Uterus (tissue), 4 donors: ENCODE data around the gene CCL17. TPM values are rescaled to one million over a fixed set of nuclear protein-coding genes. Genes with fewer than 3 reads are reported as not detected.

ENCODE experiments used
- DNase-seq, 2 donors: peaks; one replicate each; pipeline ENCODE4 v3.0.0-alpha.2; 2019 to 2020
- H3K27ac ChIP-seq, 2 donors: fragments of 200-600 bp; sonication (generic); 1 replicate in 1 of 2; 2 replicates in 1 of 2; pipeline ENCODE4 v1.5.1; 2016 to 2018
- H3K27me3 ChIP-seq, 2 donors: fragments of 200-600 bp; sonication (generic); one replicate each; pipeline ENCODE4 v1.5.1; 2018 to 2019; ENCODE audit warnings: control low read depth in 1 of 2
- H3K36me3 ChIP-seq, 2 donors: fragments of 200-600 bp; sonication (generic); one replicate each; pipeline ENCODE4 v1.5.1; 2019; ENCODE audit warnings: control low read depth in 1 of 2
- H3K4me1 ChIP-seq, 2 donors: fragments of 200-600 bp; sonication (generic); one replicate each; pipeline ENCODE4 v1.5.1; 2018 to 2019; ENCODE audit warnings: control low read depth in 1 of 2
- H3K4me3 ChIP-seq, 2 donors: fragments of 200-600 bp; sonication (generic); 1 replicate in 1 of 2; 2 replicates in 1 of 2; pipeline ENCODE4 v1.5.1; 2018 to 2019; ENCODE audit warnings: mild to moderate bottlenecking in 1 of 2
- H3K9me3 ChIP-seq, 2 donors: fragments of 200-600 bp; sonication (generic); one replicate each; pipeline ENCODE4 v1.5.1; 2019; ENCODE audit warnings: control low read depth in 1 of 2
- POLR2A ChIP-seq, 2 donors: fragments of 450-650 bp; IDR thresholded peaks; one replicate each; pipeline ENCODE4 v1.6.1; 2016; ENCODE audit warnings: antibody characterized with exemption in 2 of 2, mild to moderate bottlenecking in 1 of 2, moderate library complexity in 1 of 2
- intact Hi-C: fragments of 100-400 bp; cut with DNase I; formaldehyde crosslinking; loops from one replicate; pipeline ENCODE4 v1.15.1; 2023; ENCODE audit warnings: low total_unique reads
- total RNA-seq, 4 donors: library from RNA; depleted of rRNA in 3 of 4; stranded (reverse); fragments of >200 nt in 3 of 4; gene quantifications; one replicate each; pipeline versions ENCODE4 v1.1.0 to v1.2.4, GENCODE V29; 2014 to 2023
- TF ChIP-seq, protein P1 (sequence below), 4 experiments: fragments of 200-600 bp in 2 of 4; fragments of 450-650 bp in 2 of 4; sonication (generic) in 2 of 4; IDR thresholded peaks; one replicate each; pipeline ENCODE4 v1.5.1; 2016 to 2019; ENCODE audit warnings: antibody characterized with exemption in 4 of 4, mild to moderate bottlenecking in 2 of 4, moderate library complexity in 1 of 4
- donor health status: DM: yes; HTN: yes; CAD: no.

CCL17 gene
- total RNA-seq, 4 donors from 2014 or later, result not detected

DNA sequence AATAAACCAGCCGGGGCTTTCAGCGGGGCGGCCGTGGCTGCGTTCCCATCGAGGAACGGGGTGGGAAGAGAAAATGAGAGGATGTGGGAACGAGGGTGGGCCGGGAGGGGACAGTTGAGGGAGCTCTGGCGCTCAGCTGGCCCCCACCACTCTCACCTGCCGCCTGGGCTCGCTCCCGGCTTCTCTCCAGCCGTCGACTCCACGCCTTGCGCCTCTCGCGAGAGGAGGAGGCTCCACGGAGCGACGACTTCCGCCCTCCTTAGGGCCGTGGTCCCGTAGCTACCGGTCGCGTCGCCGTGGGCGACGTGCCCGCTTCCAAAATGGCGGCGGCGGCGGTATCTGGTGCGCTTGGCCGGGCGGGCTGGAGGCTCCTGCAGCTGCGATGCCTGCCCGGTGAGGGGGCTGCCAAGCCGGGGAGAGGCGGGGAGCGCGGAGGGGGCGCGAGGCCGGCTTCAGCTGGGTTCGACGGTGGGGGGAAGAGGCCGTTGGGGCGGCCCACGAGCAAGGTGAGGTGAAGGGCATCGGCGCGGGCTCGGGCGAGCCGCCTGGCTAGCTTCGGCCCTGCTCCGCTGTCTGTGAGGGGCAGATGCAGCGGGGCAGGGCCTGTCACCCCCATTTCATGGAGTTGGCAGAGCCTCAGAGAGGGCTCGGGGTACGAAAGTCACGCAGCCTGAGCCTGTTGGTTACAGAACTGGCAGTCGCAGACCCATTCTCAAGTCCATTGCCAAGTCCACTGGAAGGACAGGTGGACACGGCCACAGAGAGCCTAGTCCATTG is 42.8 kb downstream of the CCL17 start, which contains the start of the genes CIAPIN1 and COQ9:
TSS of gene CIAPIN1 (minus strand) at position 200 of the 777 bp plus-strand sequence. CDS start 6,457 bp downstream, outside the sequence.
TSS of gene COQ9 (plus strand) at position 294 of the 777 bp plus-strand sequence. CDS start at position 321, 27 bp downstream.
- Histone ChIP-seq H3K27ac (peak within 1 kb of the TSS; percentile 86 to 88), H3K27me3 (no peaks in the 10 kb centered on the region), H3K4me3 (peak within 1 kb of the TSS; percentile 84 to 99), H3K9me3 (no peaks in the 10 kb centered on the region), H3K36me3 (no peaks in the 10 kb centered on the region), H3K4me1 (no peaks in the 10 kb centered on the region)
- intact Hi-C loops, result no loop called here
- peak; percentile 94 to 95 for DNase-seq
- TF ChIP-seq, protein P1, sequence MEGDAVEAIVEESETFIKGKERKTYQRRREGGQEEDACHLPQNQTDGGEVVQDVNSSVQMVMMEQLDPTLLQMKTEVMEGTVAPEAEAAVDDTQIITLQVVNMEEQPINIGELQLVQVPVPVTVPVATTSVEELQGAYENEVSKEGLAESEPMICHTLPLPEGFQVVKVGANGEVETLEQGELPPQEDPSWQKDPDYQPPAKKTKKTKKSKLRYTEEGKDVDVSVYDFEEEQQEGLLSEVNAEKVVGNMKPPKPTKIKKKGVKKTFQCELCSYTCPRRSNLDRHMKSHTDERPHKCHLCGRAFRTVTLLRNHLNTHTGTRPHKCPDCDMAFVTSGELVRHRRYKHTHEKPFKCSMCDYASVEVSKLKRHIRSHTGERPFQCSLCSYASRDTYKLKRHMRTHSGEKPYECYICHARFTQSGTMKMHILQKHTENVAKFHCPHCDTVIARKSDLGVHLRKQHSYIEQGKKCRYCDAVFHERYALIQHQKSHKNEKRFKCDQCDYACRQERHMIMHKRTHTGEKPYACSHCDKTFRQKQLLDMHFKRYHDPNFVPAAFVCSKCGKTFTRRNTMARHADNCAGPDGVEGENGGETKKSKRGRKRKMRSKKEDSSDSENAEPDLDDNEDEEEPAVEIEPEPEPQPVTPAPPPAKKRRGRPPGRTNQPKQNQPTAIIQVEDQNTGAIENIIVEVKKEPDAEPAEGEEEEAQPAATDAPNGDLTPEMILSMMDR (IDR thresholded peaks at IDR 0.05), result peak in 2 of 4 experiments; percentile 19 to 33
- TF ChIP-seq POLR2A (IDR thresholded peaks at IDR 0.05), result peak; percentile 60 to 84

DNA sequence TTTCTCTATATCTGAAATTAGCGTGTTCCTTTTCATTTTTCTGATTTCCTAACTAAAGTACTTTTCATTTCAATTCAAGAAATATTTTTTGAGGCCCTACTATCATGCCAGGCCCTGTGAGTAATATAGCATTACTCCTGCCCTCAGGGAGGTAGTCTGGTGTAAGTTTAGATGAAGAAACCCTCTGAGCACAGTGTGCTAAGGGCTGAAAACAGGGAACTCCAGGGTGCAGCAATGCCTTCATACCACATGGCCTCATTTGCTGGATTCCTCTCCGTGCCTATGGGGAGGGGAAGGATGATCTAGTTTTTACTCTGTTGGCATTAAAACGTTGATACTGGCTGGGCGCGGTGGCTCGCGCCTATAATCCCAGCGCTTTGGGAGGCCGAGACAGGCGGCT is 47.5 kb downstream of the CCL17 start:
- DNase-seq, result no peak
- H3K4me3 ChIP-seq, result no peak overlapping the region
- H3K9me3 ChIP-seq, result no peaks in the 10 kb centered on the region
- intact Hi-C loops, result no loop called here
- H3K27ac ChIP-seq, result no peak overlapping the region
- no peak for TF ChIP-seq POLR2A (IDR thresholded peaks at IDR 0.05)
- TF ChIP-seq, protein P1 (IDR thresholded peaks at IDR 0.05), result no peak
- no peaks in the 10 kb centered on the region for H3K36me3 ChIP-seq
- no peaks in the 10 kb centered on the region for H3K4me1 ChIP-seq
- no peaks in the 10 kb centered on the region for H3K27me3 ChIP-seq

DNA sequence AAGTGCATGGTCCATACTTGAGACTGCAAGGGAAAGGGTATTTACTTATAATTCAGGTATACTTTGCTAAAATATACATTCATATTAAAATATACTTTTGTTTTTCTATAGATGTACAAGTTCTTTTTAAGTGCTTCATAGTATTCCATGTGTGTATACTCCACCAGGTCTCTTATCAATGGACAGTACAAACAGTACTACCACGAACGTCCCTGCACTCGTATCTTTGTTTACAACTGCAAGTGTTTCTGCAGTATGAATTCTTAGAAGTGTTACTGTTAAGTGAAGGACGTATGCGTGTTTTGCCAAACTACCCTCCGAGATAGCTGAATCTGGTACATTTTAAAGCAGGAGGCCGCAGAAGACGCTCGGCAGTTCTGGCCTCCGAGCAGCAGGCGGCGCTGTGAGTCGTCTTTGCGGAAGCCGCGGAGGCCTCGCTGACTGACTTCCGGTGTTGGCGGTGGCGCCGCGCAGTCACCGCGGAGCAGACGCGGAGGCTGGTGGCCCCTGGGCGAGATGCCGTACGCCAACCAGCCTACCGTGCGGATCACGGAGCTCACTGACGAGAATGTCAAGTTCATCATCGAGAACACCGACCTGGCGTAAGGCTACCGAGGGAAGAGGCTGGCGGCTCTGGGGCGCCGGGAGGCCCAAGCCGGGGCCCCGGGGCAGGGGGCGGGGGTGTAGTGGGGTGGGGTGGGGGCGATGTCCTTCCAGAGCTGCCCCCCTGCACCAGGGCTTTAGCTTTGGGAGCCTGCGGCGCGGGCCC is 57.8 kb downstream of the CCL17 start, which contains the start of gene POLR2C:
TSS of gene POLR2C (plus strand) at position 471 of the 769 bp plus-strand sequence. CDS start at position 517, 46 bp downstream.
- TF ChIP-seq, protein P1 (IDR thresholded peaks at IDR 0.05), result peak; percentile 97
- TF ChIP-seq POLR2A (IDR thresholded peaks at IDR 0.05), result peak; percentile 41 to 91
- DNase-seq, result peak; percentile 84 to 88
- Histone ChIP-seq H3K9me3 (no peaks in the 10 kb centered on the region), H3K27ac (peak within 1 kb of the TSS; percentile 85 to 87), H3K4me1 (peaks cover 4 to 13% of the 10 kb centered on the region in 2 donors), H3K4me3 (peak within 1 kb of the TSS; percentile 78 to 96), H3K36me3 (no peaks in the 10 kb centered on the region), H3K27me3 (no peaks in the 10 kb centered on the region)
- intact Hi-C loops, result no loop called here

DNA sequence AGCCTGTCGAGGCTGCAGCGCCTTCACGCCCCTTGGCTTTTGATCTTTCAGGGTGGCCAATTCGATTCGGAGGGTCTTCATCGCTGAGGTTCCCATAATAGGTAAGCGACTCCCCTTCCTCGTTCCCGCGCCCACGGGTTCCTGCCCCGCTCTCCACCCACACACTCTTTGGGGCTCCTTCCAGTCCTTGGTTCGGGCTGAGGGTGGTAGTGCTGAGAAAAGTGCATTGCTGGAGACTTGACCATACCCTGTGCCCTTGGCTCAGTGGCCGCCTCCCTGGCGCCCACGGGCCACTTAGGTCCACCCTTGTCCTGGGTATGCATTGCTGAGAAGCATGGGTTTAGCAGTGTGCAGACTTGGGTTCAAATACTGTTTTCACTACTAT is 58.4 kb downstream of the CCL17 start:
- no peak for TF ChIP-seq POLR2A (IDR thresholded peaks at IDR 0.05)
- TF ChIP-seq, protein P1 (IDR thresholded peaks at IDR 0.05), result no peak
- no peaks in the 10 kb centered on the region for H3K36me3 ChIP-seq
- H3K4me3 ChIP-seq, result peak overlapping the region; percentile 78 to 96
- peaks cover 4 to 13% of the 10 kb centered on the region in 2 donors for H3K4me1 ChIP-seq
- intact Hi-C loops, result no loop called here
- no peaks in the 10 kb centered on the region for H3K9me3 ChIP-seq
- H3K27me3 ChIP-seq, result no peaks in the 10 kb centered on the region
- DNase-seq, result no peak
- H3K27ac ChIP-seq, result peak overlapping the region; percentile 85 to 87
